ENCODE data around the gene ADGRD2.

DNA sequence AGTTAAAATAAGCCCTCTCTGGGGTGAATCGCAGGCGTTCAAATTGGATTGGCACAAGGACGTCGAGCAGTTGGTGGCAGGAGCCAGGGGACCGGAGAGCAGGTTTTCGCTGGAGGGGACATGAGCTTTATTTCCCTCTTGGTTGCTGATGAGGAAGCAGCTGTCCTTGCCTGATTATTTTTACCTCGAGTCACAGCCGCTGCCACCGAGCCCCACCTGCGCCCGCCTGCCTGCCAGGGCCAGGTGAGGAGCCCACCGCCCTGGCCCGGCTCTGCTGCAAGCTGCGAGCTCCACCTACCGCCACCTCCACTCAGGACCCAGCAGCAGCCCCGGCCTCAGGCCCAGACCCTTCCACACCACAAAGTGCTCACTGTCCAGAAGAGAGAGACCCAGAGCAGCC, 9.0 kb upstream of the ADGRD2 start:
- TF ChIP-seq, protein P1, sequence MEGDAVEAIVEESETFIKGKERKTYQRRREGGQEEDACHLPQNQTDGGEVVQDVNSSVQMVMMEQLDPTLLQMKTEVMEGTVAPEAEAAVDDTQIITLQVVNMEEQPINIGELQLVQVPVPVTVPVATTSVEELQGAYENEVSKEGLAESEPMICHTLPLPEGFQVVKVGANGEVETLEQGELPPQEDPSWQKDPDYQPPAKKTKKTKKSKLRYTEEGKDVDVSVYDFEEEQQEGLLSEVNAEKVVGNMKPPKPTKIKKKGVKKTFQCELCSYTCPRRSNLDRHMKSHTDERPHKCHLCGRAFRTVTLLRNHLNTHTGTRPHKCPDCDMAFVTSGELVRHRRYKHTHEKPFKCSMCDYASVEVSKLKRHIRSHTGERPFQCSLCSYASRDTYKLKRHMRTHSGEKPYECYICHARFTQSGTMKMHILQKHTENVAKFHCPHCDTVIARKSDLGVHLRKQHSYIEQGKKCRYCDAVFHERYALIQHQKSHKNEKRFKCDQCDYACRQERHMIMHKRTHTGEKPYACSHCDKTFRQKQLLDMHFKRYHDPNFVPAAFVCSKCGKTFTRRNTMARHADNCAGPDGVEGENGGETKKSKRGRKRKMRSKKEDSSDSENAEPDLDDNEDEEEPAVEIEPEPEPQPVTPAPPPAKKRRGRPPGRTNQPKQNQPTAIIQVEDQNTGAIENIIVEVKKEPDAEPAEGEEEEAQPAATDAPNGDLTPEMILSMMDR (IDR thresholded peaks at IDR 0.05), result no peak
- TF ChIP-seq RAD21 (conservative IDR thresholded peaks at IDR 0.05 in 1 of 2, IDR thresholded peaks at IDR 0.05 in 1 of 2) (no peak), POLR2A (IDR thresholded peaks at IDR 0.05; ENCODE audit: low read length) (no peak), SMC3 (IDR thresholded peaks at IDR 0.05) (no peak), EHF (CRISPR knock-in tag; IDR thresholded peaks at IDR 0.05) (no peak), RCOR1 (IDR thresholded peaks at IDR 0.05; ENCODE audit: low read depth, low read length) (no peak)
- TF ChIP-seq, protein P2, sequence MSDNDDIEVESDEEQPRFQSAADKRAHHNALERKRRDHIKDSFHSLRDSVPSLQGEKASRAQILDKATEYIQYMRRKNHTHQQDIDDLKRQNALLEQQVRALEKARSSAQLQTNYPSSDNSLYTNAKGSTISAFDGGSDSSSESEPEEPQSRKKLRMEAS (IDR thresholded peaks at IDR 0.05), result no peak
- TF ChIP-seq, protein P3, sequence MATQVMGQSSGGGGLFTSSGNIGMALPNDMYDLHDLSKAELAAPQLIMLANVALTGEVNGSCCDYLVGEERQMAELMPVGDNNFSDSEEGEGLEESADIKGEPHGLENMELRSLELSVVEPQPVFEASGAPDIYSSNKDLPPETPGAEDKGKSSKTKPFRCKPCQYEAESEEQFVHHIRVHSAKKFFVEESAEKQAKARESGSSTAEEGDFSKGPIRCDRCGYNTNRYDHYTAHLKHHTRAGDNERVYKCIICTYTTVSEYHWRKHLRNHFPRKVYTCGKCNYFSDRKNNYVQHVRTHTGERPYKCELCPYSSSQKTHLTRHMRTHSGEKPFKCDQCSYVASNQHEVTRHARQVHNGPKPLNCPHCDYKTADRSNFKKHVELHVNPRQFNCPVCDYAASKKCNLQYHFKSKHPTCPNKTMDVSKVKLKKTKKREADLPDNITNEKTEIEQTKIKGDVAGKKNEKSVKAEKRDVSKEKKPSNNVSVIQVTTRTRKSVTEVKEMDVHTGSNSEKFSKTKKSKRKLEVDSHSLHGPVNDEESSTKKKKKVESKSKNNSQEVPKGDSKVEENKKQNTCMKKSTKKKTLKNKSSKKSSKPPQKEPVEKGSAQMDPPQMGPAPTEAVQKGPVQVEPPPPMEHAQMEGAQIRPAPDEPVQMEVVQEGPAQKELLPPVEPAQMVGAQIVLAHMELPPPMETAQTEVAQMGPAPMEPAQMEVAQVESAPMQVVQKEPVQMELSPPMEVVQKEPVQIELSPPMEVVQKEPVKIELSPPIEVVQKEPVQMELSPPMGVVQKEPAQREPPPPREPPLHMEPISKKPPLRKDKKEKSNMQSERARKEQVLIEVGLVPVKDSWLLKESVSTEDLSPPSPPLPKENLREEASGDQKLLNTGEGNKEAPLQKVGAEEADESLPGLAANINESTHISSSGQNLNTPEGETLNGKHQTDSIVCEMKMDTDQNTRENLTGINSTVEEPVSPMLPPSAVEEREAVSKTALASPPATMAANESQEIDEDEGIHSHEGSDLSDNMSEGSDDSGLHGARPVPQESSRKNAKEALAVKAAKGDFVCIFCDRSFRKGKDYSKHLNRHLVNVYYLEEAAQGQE (IDR thresholded peaks at IDR 0.05), result no peak
